Measurements from ENCODE around the gene DSP.

DNA sequence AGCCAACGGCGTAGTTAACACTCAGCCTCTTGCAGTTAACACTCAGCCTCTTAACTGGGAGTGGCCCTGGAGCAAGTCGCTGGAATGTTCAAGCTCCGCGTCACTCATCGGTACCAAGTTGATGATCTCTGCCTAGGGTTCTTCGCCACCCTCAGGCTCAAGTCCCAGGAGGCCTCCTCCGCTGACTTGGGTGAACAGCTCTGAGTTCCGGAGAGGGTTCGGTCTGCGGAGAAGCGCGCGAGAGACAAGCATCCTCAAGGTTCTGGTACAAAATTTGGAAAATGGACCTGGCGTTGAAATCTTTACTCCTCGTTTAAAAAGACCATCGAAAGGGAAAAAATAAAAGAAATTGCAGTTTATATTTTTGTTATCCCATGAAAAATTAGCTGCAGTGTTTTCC is 876 bp upstream of the DSP start:
- TF ChIP-seq, protein P1, sequence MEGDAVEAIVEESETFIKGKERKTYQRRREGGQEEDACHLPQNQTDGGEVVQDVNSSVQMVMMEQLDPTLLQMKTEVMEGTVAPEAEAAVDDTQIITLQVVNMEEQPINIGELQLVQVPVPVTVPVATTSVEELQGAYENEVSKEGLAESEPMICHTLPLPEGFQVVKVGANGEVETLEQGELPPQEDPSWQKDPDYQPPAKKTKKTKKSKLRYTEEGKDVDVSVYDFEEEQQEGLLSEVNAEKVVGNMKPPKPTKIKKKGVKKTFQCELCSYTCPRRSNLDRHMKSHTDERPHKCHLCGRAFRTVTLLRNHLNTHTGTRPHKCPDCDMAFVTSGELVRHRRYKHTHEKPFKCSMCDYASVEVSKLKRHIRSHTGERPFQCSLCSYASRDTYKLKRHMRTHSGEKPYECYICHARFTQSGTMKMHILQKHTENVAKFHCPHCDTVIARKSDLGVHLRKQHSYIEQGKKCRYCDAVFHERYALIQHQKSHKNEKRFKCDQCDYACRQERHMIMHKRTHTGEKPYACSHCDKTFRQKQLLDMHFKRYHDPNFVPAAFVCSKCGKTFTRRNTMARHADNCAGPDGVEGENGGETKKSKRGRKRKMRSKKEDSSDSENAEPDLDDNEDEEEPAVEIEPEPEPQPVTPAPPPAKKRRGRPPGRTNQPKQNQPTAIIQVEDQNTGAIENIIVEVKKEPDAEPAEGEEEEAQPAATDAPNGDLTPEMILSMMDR (conservative IDR thresholded peaks at IDR 0.05; ENCODE audit: low read length), result no peak
- TF ChIP-seq EZH2phosphoT487 (IDR thresholded peaks at IDR 0.05; ENCODE audit: borderline replicate concordance), result no peak

All from Loucy (cell line).